T-helper 22 cell (primary cell): ENCODE data around the gene MRPS7.
"Not testable (repeated sequence)": the region's sequence is repeated elsewhere in the genome, so short reads cannot be mapped to it uniquely, and the experiment has no call there.

ENCODE experiments used
- DNase-seq: peaks from one replicate; pipeline ENCODE4 v3.0.0-alpha.2; 2020; ENCODE audit warnings: low read depth

Gene MRPS7

GRCh38 chr17:75271233-75271954 is 9.7 kb downstream of the MRPS7 start:
- DNase-seq: peak; percentile 73

DNA sequence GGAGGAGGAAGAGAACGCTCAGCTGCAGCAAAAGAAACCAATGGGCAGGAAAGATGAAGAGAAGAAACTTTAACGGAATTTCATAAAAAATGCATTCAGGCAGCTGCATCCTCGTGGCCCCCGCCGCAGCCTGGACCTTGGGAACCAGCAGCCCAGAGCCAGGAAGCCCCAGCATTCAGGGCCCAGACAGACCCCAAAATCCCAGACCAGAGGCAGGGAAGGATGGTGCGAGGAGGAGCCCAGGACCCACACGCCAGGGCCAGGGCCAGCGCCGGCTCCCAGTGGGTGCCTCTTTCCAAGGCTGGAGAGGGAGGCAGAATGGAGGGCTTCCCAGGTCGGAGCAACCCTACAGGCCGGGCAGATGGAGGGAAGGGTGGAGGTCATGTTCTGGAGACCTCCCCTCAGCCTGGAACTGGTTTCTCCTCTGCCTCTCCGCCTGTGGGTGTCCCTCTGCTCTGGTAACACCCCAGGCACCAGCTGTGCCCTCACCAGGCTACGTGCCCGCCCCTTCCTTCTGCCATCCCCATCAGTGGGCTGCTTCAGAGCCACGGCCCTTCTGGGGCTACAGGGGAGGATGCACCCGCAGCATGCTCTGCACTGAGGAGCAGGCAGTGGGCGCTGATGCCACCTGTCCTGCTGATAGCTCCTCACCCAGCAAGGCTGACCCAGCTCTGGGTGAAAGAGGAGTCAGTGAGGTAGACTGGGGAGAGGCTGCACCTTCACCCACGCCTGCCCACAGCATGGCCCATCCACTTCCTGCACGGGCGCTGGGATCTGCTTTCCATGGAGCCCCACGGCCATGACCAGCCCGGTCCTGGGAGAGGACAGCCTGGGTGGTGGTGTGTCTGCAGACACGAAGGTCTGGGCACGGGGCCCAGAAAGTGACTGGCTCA is 10.5 kb downstream of the MRPS7 start:
- no peak for DNase-seq

GRCh38 chr17:75272848-75273184 is 11.1 kb downstream of the MRPS7 start:
- no peak for DNase-seq

DNA sequence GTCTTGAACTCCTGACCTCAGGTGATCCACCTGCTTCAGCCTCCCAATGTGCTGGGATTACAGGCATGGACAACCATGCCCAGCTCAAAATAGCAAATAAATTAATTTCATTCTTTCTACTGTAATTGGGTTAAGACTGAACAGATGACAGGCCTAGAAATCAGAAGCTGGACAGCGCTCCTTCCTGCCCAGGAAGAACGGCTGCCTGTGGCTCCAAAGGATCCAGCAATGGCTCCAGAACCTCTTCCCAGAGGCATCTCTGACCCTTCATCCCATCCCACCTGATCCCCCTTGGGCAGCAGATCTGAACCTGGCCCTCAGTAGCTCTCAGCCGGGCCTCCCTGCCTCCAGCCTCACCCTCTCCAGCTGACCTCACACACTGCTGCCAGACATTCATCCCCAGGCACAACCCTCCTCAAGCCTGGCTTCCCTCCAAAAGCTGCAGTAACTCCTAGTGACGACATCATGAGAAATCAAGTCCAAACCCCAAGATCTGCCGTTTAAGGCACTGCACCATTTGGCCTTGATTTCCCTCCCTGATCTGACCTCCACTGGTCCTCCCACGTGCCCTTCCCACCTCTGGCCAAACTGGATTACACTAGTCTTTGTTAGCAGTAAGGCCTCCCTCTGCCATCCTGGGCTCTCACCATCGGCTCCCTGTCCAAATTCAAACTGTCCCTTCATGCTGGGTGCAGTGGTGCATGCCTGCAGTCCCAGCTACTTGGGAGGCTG is 12.5 kb downstream of the MRPS7 start:
- no peak for DNase-seq

DNA sequence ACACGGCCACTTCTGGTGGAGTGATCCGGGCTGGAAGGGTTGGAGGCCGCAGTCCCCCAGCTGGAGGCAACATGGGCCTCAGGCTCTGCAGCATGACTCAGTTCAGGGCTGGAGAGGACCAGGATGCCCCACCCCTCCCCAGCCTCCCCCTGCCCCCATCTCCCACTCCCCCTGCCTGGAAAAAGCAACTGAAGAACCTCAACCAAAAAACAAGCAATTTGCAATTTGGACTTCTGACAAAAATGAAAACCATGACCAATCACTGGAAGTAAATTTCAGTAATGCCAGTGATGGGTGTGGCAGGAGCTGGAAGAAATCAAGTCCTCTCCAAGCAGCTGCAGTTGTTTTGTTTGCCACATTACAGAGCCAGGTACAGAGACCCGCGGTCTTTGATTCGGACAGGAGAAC is 16.0 kb downstream of the MRPS7 start:
- DNase-seq: no peak

GRCh38 chr17:75280189-75280588 is 18.5 kb downstream of the MRPS7 start:
- DNase-seq: not testable (repeated sequence)

DNA sequence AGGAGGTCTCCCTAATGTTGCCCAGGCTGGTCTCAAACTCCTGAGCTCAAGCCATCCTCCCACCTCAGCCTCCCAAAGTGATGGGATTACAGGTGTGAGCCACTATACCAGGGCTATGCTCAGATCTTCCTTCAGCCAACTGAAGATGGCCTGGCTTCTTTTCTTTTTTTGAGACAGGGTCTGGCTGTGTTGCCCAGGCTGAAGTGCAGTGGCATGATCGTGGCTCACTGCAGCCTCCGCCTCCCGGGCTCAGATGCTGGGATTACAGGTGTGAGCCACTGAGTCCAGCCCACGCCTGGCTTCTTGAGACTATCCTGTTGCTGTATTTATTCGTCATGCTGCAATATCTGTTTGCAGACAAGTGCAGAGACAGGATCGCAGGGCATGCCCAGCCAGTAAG is 23.4 kb downstream of the MRPS7 start:
- no peak for DNase-seq

DNA sequence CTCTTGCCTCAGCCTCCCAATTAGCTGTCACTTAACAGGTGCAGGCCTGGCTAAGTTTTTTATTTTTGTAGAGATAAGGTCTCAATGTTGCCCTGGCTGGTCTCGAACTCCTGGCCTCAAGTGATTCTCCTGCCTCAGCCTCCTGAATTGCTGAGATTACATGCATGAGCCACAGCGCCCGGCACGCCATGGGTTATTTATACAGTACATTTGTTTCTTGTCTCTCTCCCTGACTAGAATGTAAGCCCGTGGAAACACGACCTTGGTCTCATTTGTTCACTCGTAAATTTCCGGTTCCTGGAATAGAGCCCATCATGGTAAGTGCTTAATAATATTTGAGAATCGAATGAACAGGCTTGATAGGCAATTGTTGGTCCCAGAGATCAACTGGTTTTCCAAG is 25.5 kb downstream of the MRPS7 start:
- no peak for DNase-seq

- DNase-seq: no peak
Observed at GRCh38 chr17:75288359-75288758, 26.7 kb downstream of the MRPS7 start.

GRCh38 chr17:75288770-75289114 is 27.1 kb downstream of the MRPS7 start:
- no peak for DNase-seq

DNA sequence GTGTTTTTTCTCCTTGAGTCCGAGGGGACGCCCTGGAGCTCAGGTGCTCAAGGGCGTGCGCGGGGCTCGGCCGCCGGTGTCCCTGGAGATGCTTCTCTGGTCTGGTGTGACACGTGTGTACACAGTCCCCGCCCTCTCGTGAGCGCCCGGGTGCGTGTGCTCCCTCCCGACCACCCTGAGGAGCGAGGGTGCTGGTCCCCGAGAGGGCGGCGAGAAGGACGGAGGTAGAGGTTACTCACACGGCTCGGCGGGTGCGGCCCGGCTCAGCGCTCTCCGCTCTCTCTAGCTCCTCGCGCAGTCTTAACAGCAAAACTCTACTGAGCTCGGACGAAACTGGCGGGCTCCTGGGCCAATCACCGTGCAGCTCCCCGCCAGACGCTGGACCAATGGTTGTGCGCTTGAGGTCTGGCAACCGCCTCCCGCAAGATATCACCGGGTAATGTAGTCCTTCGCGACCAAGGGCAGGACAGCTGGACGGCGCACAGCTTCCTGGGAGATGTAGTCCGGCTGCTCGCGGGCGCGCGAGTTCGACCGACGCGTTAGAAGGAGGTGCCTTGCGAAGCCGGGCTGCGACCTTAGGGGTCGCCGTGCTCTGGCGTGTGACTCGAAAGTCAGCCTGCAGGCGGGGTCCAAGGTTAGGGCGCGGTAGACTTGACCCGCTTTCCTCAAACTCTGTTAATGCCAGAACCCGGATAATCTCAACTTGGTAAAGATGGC is 27.6 kb downstream of the MRPS7 start, which contains the start of gene SLC25A19:
TSS of gene SLC25A19 (minus strand) at position 319 of the 717 bp plus-strand sequence. CDS start 2,669 bp downstream, outside the sequence.
- peak; percentile 97 for DNase-seq

GRCh38 chr17:75289832-75290337 is 28.2 kb downstream of the MRPS7 start:
- DNase-seq: peak; percentile 62

DNA sequence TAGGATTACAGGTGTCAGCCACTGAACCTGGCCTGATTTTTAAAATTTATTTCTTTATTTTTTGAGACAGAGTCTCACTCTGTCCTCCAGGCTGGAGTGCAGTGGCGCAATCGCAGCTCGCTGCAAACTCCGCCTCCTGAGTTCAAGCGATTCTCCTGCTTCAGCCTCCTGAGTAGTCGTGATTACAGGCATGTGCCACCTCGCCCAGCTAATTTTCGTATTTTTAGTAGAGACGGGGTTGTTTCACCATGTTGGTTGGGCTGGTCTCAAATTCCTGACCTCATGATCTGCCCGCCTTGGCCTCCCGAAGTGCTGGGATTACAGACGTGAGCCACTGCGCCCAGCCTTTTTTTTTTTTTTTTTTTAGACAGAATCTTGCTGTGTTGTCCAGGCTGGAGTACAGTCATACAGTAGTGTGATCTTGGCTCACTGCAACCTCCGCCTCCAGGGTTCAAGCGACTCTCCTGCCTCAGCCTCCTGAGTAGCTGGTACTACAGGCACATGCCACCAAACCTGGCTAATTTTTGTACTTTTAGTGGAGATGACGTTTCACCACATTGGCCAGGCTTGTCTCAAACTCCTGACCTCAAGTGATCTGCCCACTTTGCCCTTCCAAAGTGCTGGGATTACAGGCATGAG is 31.2 kb downstream of the MRPS7 start:
- not testable (repeated sequence) for DNase-seq

DNA sequence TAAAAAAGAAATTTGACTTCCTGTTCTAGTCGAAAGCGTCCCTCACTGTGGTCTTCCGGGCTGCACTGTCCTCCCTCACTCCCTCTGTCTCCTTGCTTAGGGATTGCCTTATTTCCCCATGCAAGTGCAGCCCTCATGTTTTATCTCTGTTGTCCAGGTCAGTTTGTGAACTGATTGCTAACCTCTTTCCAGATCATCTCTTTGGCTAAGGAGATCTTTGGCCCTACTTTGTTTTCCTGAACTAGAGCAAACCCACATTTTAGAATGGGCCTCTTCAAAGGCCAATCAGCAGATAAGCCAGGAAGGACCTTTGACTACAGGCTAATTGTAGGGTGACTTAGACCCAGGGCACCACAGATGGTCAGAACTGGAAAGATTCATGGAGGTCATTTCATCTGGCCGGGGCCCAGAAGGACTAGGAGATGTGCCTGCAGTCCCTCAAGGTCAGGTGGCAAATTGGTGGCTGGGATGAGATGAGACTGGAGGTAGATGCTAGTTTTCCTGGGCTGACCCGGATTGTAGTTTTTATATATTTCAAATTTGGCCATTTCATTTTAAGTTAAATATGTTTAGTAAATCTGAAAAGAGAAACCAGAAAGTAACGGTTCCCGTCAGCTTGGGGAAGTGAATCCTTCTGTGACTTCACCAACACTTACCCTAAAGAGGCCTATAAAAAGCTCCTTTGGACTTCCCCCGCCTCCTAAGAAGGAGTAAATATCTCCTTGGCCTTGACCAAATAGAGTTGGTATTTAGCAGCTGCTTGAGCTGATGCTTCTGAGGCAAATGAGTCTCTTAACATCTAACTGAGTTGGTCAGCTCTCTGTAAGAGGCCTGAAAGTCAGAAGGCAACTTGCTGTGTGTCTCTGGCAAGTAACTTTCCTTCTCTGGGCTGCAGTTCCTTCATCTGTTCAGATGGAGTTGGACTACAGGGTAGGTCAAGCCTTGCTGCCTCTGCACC is 33.8 kb downstream of the MRPS7 start:
- DNase-seq: no peak

DNA sequence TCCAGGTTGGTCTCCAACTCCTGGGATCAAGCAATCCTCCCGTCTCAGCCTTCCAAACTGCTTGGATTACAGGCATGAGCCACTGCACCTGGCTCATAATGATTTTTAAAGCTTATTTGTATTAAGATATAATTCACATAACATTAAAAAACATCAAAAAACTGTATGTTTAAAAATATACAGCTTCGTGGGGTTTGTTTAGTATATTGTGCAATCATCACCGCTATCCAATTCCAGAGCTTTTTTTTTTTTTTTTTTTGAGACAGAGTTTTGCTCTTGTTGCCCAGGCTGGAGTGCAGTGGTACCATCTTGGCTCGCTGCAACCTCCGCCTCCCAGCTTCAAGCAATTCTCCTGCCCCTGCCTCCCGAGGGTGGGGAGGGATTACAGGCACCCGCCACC is 38.6 kb downstream of the MRPS7 start:
- DNase-seq: no peak

GRCh38 chr17:75301049-75301448 is 39.4 kb downstream of the MRPS7 start:
- DNase-seq: no peak

DNA sequence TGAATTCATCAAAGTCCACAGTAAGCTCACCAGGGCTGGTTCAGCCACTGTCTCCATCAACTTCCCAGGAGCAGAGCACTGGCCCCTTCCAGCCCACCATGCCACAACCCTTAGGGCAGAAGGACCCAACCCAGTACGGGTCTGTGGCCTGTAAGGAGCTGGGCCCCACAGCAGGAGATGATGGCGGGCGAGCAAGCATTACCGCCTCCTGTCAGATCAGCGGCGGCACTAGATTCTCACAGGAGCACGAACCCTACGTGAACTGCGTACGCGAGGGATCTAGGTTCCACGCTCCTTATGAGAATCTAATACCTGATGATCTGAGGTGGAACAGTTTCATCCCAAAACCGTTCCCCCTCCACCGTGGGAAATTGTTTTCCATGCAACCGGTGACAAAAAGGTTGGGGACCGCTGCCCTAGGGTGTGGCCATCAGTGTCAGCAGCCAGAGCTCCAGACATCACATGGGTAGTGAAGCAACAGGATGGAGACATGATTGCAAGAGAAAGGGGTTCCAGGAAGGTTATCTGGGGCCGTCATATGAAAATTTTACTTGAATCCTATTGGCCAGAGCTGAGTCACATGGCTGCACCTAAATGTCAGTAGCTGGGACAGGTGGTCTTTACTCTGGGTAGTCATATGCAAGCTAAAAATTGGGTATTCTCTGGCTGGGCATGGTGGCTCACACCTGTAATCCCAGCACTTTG is 40.0 kb downstream of the MRPS7 start:
- no peak for DNase-seq

DNA sequence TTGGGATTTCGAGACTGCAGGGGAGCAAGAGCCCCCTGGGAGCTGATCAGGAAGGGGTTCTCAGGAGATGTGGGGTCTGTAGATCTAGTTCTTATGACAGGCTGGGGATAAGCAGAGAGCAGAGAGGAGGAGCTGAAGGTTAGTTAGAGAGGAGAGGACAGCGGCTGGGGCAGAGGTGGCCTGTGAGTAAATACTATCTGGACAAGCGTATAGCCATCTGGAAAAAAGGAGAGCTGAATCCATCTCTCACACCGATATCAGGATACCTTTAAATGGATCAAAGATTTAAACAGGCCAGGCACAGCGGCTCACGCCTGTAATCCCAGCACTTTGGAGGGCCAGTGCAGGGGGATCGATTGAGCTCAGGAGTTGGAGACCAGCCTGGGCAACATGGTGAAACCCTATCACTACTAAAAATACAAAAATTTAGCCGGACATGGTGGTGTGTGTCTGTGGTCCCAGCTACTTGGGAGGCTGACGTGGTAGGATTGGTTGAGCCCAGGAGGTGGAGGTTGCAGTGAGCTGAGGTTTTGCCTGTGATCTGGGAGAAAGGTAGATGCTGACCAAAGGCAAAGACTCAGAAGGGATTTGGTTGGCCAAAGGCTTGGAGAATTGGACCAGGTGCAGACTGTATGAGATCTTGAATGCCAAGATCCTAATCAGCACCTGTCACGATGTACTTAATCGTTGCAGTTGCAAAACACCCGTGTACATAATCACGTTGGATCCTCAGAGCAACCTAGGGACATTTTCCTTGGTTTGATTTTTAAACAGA is 46.5 kb downstream of the MRPS7 start:
- no peak for DNase-seq
